Retina (tissue), 1 donor: ENCODE measurements around the gene GJD3.
A peak's percentile ranks its signal among the peaks of the same experiment; 100 is the strongest.
"Not testable (repeated sequence)": the region's sequence is repeated elsewhere in the genome, so short reads cannot be mapped to it uniquely, and the experiment has no call there.

Source experiments
- DNase-seq: peaks from one replicate; pipeline ENCODE4 v3.0.0-alpha.2; 2016

GJD3 gene

GRCh38 chr17:40364121-40364861 is at the start of gene GJD3:
TSS of gene GJD3 (minus strand) at chr17:40364737. CDS start at chr17:40363815, 922 bp downstream.
- DNase-seq = no peak

GRCh38 chr17:40414312-40414711 is 49.8 kb upstream of the GJD3 start:
- DNase-seq = not testable (repeated sequence)

GRCh38 chr17:40412880-40413279 is 48.3 kb upstream of the GJD3 start:
- no peak for DNase-seq

- no peak for DNase-seq
These were observed 47.3 kb upstream of the GJD3 start for GRCh38 chr17:40411821-40412220.

GRCh38 chr17:40410082-40410481 is 45.5 kb upstream of the GJD3 start:
- DNase-seq = no peak

- DNase-seq = not testable (repeated sequence)
These were observed 45.0 kb upstream of the GJD3 start for GRCh38 chr17:40409540-40409939.

- no peak for DNase-seq
These were observed 42.9 kb upstream of the GJD3 start for GRCh38 chr17:40407460-40407859.

- no peak for DNase-seq
These were observed 39.5 kb upstream of the GJD3 start for GRCh38 chr17:40404003-40404402.

- no peak for DNase-seq
These were observed 38.1 kb upstream of the GJD3 start for GRCh38 chr17:40402668-40403067.

- peak; percentile 57 for DNase-seq
These were observed 34.6 kb upstream of the GJD3 start for GRCh38 chr17:40399185-40399584.

GRCh38 chr17:40386555-40386954 is 22.0 kb upstream of the GJD3 start:
- DNase-seq = not testable (repeated sequence)

- no peak for DNase-seq
These were observed 17.7 kb upstream of the GJD3 start for GRCh38 chr17:40382251-40382650.

- DNase-seq = no peak
These were observed 14.4 kb upstream of the GJD3 start for GRCh38 chr17:40378966-40379365.

GRCh38 chr17:40377832-40378231 is 13.3 kb upstream of the GJD3 start:
- DNase-seq = no peak

GRCh38 chr17:40376541-40376940 is 12.0 kb upstream of the GJD3 start:
- DNase-seq = not testable (repeated sequence)

GRCh38 chr17:40375786-40376185 is 11.2 kb upstream of the GJD3 start:
- DNase-seq = not testable (repeated sequence)

GRCh38 chr17:40374821-40375498 is 10.4 kb upstream of the GJD3 start:
- DNase-seq = no peak

- no peak for DNase-seq
These were observed 9.5 kb upstream of the GJD3 start for GRCh38 chr17:40373999-40374398.

- no peak for DNase-seq
These were observed 8.8 kb upstream of the GJD3 start for GRCh38 chr17:40373324-40373723.

- DNase-seq = not testable (repeated sequence)
These were observed 8.1 kb upstream of the GJD3 start for GRCh38 chr17:40372644-40373043.

- DNase-seq = no peak
These were observed 7.5 kb upstream of the GJD3 start for GRCh38 chr17:40372031-40372430.

GRCh38 chr17:40371261-40371929 is 6.9 kb upstream of the GJD3 start:
- DNase-seq = no peak

GRCh38 chr17:40369923-40370322 is 5.4 kb upstream of the GJD3 start:
- DNase-seq = no peak

- DNase-seq = not testable (repeated sequence)
These were observed 3.2 kb upstream of the GJD3 start for GRCh38 chr17:40367728-40368127.
